ENCODE data around the gene LRRC49.

The LRRC49 gene

DNA sequence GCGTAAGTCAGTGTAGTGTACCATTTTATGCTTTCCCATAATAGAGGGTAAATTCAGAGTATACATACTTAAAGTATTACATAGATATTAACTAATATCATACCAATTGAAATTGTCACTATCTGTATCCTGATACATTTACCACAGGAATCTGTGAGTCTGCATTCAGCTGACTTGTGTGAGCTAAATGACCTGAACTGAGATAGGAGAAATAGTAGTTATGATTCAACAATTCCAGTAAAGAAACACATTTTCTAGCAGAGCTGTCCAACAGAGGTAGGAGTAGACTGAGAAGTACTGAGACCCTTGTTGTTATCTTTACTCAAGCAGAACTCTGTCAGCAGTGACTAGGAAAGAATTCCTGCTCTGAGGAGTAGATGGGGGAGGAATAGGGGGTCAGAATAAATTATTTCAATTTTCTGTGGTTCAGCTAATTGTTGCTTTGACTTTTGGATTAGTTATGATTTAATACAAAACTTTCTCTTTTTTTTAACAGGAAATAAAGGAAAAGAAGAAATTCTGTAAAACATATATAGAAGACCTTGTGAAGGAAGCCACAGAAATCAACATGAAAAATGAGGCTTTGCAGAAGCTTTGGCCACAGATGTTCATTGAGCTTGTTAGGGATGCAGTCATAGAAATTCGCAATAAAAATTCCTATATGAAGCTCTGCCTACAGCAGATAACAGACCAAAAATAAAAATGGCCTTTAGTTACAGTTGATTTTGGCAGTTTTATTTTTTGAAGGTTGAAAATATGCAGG, 156.5 kb downstream of the LRRC49 start:
- Histone ChIP-seq H3K4me3 (replicated peaks; ENCODE audit: low read depth, low read length) (no peak overlapping the region), H3K36me3 (ENCODE audit: control insufficient read depth, insufficient read depth, low read length) (no peaks in the 10 kb centered on the region), H3K27me3 (replicated peaks; ENCODE audit: control insufficient read depth, insufficient read depth, low read length) (no peaks in the 10 kb centered on the region)
- DNase-seq (ENCODE audit: extremely low read depth, insufficient read length): no peak
- TF ChIP-seq, protein P1, sequence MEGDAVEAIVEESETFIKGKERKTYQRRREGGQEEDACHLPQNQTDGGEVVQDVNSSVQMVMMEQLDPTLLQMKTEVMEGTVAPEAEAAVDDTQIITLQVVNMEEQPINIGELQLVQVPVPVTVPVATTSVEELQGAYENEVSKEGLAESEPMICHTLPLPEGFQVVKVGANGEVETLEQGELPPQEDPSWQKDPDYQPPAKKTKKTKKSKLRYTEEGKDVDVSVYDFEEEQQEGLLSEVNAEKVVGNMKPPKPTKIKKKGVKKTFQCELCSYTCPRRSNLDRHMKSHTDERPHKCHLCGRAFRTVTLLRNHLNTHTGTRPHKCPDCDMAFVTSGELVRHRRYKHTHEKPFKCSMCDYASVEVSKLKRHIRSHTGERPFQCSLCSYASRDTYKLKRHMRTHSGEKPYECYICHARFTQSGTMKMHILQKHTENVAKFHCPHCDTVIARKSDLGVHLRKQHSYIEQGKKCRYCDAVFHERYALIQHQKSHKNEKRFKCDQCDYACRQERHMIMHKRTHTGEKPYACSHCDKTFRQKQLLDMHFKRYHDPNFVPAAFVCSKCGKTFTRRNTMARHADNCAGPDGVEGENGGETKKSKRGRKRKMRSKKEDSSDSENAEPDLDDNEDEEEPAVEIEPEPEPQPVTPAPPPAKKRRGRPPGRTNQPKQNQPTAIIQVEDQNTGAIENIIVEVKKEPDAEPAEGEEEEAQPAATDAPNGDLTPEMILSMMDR (IDR thresholded peaks at IDR 0.05; ENCODE audit: insufficient read depth, low read length, poor library complexity, severe bottlenecking): no peak

DNA sequence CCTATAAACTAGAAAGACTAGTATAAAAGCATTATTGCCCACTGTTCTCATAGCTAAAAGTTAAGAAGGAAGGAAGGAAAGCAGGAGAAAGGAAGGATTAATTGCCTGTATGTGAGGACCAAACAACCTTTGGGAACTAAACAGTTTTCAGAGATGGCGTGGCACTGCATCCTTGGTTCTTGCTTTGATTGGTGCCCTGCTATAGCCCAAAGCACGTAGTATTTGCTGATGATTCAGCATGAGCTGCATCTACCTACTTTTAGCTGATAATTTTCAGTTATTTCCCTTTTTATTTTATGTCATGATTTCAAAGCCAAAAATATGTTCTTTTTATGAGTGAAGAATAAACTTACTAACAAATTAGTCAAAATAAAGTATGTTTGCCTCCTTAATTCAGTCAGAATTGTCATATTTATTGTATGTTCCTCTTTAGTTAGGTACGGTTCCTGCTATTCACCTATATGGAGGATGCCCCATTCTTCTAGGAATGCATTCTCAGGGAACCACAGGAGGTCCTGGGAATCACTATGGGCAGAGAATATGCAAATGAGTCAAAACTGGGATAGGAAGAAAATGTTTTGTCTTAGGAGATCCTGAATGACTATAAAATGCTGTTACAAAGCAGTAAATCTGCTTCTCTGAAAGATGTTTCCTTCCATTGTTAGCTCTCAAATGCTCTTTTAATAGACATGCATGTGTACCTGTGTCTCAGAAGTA, 157.2 kb downstream of the LRRC49 start:
- no peak for DNase-seq (ENCODE audit: extremely low read depth, insufficient read length)
- H3K36me3 ChIP-seq (ENCODE audit: control insufficient read depth, insufficient read depth, low read length): no peaks in the 10 kb centered on the region
- H3K27me3 ChIP-seq (replicated peaks; ENCODE audit: control insufficient read depth, insufficient read depth, low read length): no peaks in the 10 kb centered on the region
- no peak overlapping the region for H3K4me3 ChIP-seq (replicated peaks; ENCODE audit: low read depth, low read length)
- TF ChIP-seq, protein P1 (IDR thresholded peaks at IDR 0.05; ENCODE audit: insufficient read depth, low read length, poor library complexity, severe bottlenecking): no peak

DNA sequence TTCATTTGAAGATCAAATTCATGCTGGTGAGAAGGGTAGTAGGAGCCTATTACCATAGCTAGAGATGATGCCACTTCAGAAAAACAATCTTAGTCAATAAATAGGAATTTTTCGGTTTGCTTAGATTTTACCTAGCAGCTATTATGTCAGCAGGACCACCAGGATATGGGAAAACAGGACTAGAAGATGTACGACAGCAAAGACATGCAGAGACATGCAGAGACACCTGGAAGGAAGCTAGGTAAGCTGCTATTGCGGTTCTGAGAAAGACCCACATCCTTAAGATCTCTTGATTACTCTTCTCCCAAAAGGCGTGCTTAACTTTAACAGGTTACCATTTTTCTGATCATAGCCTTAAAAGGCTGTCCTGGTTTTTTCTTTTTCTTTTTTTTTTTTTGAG, 157.8 kb downstream of the LRRC49 start:
- TF ChIP-seq, protein P1 (IDR thresholded peaks at IDR 0.05; ENCODE audit: insufficient read depth, low read length, poor library complexity, severe bottlenecking): no peak
- no peaks in the 10 kb centered on the region for H3K36me3 ChIP-seq (ENCODE audit: control insufficient read depth, insufficient read depth, low read length)
- no peaks in the 10 kb centered on the region for H3K27me3 ChIP-seq (replicated peaks; ENCODE audit: control insufficient read depth, insufficient read depth, low read length)
- DNase-seq (ENCODE audit: extremely low read depth, insufficient read length): no peak
- H3K4me3 ChIP-seq (replicated peaks; ENCODE audit: low read depth, low read length): no peak overlapping the region

DNA sequence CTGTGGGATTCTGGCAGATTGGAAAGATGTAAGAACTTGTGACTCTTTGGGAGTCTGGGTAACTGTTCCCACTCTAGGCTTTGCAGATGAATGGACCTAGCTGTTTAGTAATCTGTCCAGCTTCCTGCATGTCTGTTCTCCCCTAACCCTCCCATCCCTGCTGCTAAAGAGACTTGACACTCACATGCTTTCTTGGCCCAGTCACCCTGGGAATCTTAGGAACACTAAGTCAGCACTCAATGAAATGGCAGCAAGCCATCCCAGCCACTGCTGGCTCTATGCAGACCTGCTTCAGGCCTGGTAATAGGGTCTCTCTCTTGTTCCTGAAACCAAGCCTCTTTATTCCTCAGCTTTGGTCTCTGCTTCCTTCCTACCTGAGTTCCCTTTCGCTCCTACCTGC, 158.9 kb downstream of the LRRC49 start:
- DNase-seq (ENCODE audit: extremely low read depth, insufficient read length): no peak
- no peaks in the 10 kb centered on the region for H3K27me3 ChIP-seq (replicated peaks; ENCODE audit: control insufficient read depth, insufficient read depth, low read length)
- no peak overlapping the region for H3K4me3 ChIP-seq (replicated peaks; ENCODE audit: low read depth, low read length)

DNA sequence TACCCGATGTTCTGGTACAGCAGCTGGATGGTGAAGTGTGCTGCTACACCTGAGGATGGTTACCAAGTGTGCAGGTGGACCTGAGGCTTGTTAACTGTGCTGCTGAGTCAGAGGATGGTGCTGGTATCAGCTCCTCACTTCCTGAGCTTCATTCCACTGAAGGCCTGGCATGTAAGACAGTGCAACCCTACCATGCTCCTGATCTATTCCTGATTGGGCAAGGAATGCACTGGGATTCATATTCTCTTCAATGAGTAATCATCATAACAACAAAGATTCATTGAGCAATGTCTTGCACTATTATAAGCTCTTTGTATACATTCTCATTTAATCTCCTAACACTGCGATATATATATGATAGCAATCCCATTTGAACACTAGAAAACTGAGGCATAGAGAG, 159.7 kb downstream of the LRRC49 start:
- no peak for DNase-seq (ENCODE audit: extremely low read depth, insufficient read length)
- Histone ChIP-seq H3K27me3 (replicated peaks; ENCODE audit: control insufficient read depth, insufficient read depth, low read length) (no peaks in the 10 kb centered on the region), H3K36me3 (ENCODE audit: control insufficient read depth, insufficient read depth, low read length) (no peaks in the 10 kb centered on the region), H3K4me3 (replicated peaks; ENCODE audit: low read depth, low read length) (no peak overlapping the region)
- TF ChIP-seq, protein P1 (IDR thresholded peaks at IDR 0.05; ENCODE audit: insufficient read depth, low read length, poor library complexity, severe bottlenecking): no peak

More for the DNA sequence above, 158.9 kb downstream of the LRRC49 start:
- TF ChIP-seq, protein P1 (IDR thresholded peaks at IDR 0.05; ENCODE audit: insufficient read depth, low read length, poor library complexity, severe bottlenecking): no peak
- H3K36me3 ChIP-seq (ENCODE audit: control insufficient read depth, insufficient read depth, low read length): no peaks in the 10 kb centered on the region
